Stimulated activated effector memory CD8-positive, alpha-beta T cell treated with anti-CD3 and anti-CD28 coated beads, Interleukin-12 subunit alpha, Interleukin-12 subunit beta, amount 100 ng/mL, for 72 hours (primary cell): ENCODE measurements around the gene NR3C1.
"Not testable (repeated sequence)": the region's sequence is repeated elsewhere in the genome, so short reads cannot be mapped to it uniquely, and the experiment has no call there.

ENCODE experiments used
- ATAC-seq: fragments of 150-1000 bp; cut with Tn5 transposase; 2 replicates; pipeline ENCODE4 v1.10.0; 2021
- DNase-seq, 2 donors: peaks; one replicate each; pipeline ENCODE4 v3.0.0; 2021 to 2022; ENCODE audit warnings: low spot score in 2 of 2
- H3K27ac Mint-ChIP-seq: one replicate; pipeline ENCODE4 v1.8.0; 2022; ENCODE audit warnings: mild to moderate bottlenecking, mixed read lengths
- H3K36me3 Mint-ChIP-seq: one replicate; pipeline ENCODE4 v1.8.0; 2022; ENCODE audit warnings: mild to moderate bottlenecking, mixed read lengths
- H3K4me1 Mint-ChIP-seq: one replicate; pipeline ENCODE4 v1.8.0; 2022; ENCODE audit warnings: mixed read lengths
- H3K4me3 Mint-ChIP-seq: one replicate; pipeline ENCODE4 v1.8.0; 2022; ENCODE audit warnings: mild to moderate bottlenecking, mixed read lengths
- H3K9me3 Mint-ChIP-seq: one replicate; pipeline ENCODE4 v1.8.0; 2022; ENCODE audit warnings: mixed read lengths

NR3C1 gene

GRCh38 chr5:143322931-143323630, 80.4 kb downstream of the NR3C1 start:
- Mint-ChIP-seq H3K4me1 (peaks cover 58% of the 10 kb centered on the region), H3K27ac (peak overlapping the region; percentile 43)
- not testable (repeated sequence) for H3K9me3 Mint-ChIP-seq, ATAC-seq, DNase-seq, H3K4me3 Mint-ChIP-seq, H3K36me3 Mint-ChIP-seq

GRCh38 chr5:143322176-143322575, 81.3 kb downstream of the NR3C1 start:
- no peak for ATAC-seq
- Mint-ChIP-seq H3K4me3 (no peak overlapping the region), H3K9me3 (no peaks in the 10 kb centered on the region), H3K36me3 (peaks cover 6% of the 10 kb centered on the region), H3K4me1 (peaks cover 55% of the 10 kb centered on the region), H3K27ac (no peak overlapping the region)
- no peak for DNase-seq

- Mint-ChIP-seq H3K36me3 (peaks cover 6% of the 10 kb centered on the region), H3K4me1 (peaks cover 45% of the 10 kb centered on the region), H3K4me3 (no peak overlapping the region), H3K9me3 (no peaks in the 10 kb centered on the region), H3K27ac (no peak overlapping the region)
- DNase-seq: no peak
- no peak for ATAC-seq
Observed at GRCh38 chr5:143319437-143320227, 83.9 kb downstream of the NR3C1 start.

DNA sequence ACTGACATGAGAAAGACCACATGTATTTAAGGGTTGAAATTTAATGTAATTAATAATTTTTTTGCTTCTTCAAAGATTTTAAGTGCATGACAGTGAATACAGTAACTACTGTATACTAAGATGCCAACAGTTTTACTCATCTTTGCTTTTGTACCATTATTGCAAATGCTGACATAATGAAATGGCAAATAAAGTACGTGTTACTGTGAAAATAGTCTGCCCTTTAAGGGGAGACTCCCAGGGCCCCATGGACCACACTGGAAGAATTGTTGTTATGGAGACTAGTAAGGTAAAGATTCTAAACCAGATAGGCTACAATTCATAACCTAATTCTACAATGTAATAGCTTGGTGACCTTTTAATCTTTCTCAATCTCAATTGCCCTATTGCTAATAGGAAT, 84.7 kb downstream of the NR3C1 start:
- ATAC-seq: no peak
- peaks cover 41% of the 10 kb centered on the region for H3K4me1 Mint-ChIP-seq

DNA sequence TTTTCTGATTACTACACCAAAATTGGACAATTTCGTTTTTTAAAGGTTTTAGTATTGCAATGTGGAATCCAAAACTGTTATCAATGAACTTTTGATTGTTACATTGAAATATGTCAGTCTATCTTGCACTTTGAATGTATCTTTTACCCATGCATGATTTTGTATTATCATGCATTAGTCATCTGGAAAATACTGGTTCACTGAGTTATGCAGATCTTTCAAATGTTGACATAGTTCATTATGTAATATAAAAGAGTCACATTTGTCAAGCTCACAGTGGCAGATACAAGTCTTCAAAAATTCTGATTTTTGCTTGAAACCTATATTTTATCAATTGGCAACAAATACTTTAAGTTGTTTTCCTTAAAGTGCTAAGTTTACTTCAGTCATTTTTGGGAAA, 85.2 kb downstream of the NR3C1 start:
- H3K36me3 Mint-ChIP-seq: peaks cover 11% of the 10 kb centered on the region
- no peak overlapping the region for H3K27ac Mint-ChIP-seq
- no peak overlapping the region for H3K4me3 Mint-ChIP-seq
- no peaks in the 10 kb centered on the region for H3K9me3 Mint-ChIP-seq
- H3K4me1 Mint-ChIP-seq: peaks cover 41% of the 10 kb centered on the region
- DNase-seq (no peak), ATAC-seq (peak; percentile 34)

More for the DNA sequence above, 84.7 kb downstream of the NR3C1 start:
- no peak for DNase-seq
- H3K36me3 Mint-ChIP-seq: peaks cover 6% of the 10 kb centered on the region
- no peak overlapping the region for H3K4me3 Mint-ChIP-seq
- H3K9me3 Mint-ChIP-seq: no peaks in the 10 kb centered on the region
- H3K27ac Mint-ChIP-seq: no peak overlapping the region

- Mint-ChIP-seq H3K36me3 (peaks cover 23% of the 10 kb centered on the region), H3K4me1 (peaks cover 44% of the 10 kb centered on the region), H3K27ac (no peak overlapping the region), H3K9me3 (no peaks in the 10 kb centered on the region), H3K4me3 (no peak overlapping the region)
- DNase-seq (no peak), ATAC-seq (no peak)
Observed at GRCh38 chr5:143316844-143317631, 86.4 kb downstream of the NR3C1 start.

GRCh38 chr5:143316337-143316736, 87.1 kb downstream of the NR3C1 start:
- Mint-ChIP-seq H3K4me1 (peaks cover 47% of the 10 kb centered on the region), H3K4me3 (no peak overlapping the region), H3K27ac (no peak overlapping the region), H3K9me3 (no peaks in the 10 kb centered on the region), H3K36me3 (peaks cover 30% of the 10 kb centered on the region)
- ATAC-seq: no peak
- DNase-seq: no peak

- Mint-ChIP-seq H3K4me3 (no peak overlapping the region), H3K4me1 (peaks cover 45% of the 10 kb centered on the region), H3K27ac (no peak overlapping the region), H3K36me3 (peaks cover 34% of the 10 kb centered on the region), H3K9me3 (no peaks in the 10 kb centered on the region)
- ATAC-seq (no peak), DNase-seq (no peak)
Observed at GRCh38 chr5:143315929-143316328, 87.6 kb downstream of the NR3C1 start.

DNA sequence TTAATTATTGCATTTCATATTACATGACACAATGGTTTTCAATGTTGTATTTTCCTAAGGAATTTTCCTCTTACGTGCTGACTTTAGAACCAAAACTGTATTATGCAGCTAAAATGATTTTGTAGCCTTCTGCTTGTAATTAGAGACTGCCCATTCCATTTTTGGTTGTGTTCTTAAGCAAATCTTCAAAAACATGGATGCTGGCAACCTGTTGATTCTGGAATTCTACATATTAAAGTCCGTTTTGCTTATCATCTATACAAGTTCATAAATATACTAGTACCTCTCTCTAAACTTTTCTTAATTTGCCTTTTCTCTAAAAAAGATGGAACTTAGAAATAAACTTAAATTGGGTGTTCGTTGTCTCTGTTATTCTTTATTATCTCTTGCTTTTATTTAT, 88.3 kb downstream of the NR3C1 start:
- DNase-seq (no peak), ATAC-seq (no peak)
- Mint-ChIP-seq H3K9me3 (no peaks in the 10 kb centered on the region), H3K4me3 (no peak overlapping the region), H3K36me3 (peaks cover 41% of the 10 kb centered on the region), H3K4me1 (peaks cover 40% of the 10 kb centered on the region), H3K27ac (no peak overlapping the region)

DNA sequence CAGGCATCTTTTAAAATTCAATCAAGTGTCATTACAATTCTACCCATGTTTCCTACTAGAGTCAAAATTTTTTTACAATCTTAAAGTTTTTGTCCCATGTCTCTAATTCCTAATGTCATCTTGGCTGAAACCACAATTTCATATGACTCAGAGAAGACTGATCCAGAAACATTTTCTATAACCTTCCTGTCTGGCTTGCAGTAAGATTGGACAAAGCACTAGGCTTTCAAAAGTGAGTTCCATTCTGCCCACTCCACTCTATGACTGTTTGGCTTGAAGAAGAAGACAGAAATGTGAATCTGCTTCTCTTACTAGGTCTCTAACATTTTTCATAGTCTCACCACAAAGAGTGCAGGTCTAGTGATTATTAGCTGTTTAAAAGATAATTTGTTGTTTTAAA, 88.8 kb downstream of the NR3C1 start:
- no peak for DNase-seq
- Mint-ChIP-seq H3K27ac (no peak overlapping the region), H3K4me3 (no peak overlapping the region), H3K9me3 (no peaks in the 10 kb centered on the region), H3K36me3 (peaks cover 47% of the 10 kb centered on the region), H3K4me1 (peaks cover 37% of the 10 kb centered on the region)
- ATAC-seq: no peak

DNA sequence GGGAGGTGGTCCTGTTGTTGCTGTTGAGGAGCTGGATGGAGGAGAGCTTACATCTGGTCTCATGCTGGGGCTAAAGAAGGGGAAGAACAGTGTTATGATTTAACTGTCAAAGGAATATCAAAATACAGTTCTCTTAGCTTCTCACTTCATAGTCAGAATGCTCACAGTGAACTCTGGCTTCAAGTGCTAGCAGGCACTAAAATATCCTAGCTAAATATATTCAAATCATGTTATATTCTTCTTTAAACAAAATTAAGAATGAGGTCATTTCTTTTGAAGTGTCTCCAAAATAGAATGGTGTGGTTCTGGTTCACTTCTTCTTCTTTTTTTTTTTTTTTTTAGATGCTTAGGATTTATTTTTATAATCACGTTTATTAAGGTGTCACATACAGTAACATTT, 89.4 kb downstream of the NR3C1 start:
- no peak overlapping the region for H3K4me3 Mint-ChIP-seq
- no peak for DNase-seq
- H3K36me3 Mint-ChIP-seq: peaks cover 52% of the 10 kb centered on the region
- ATAC-seq: no peak
- H3K4me1 Mint-ChIP-seq: peaks cover 37% of the 10 kb centered on the region
- H3K9me3 Mint-ChIP-seq: no peaks in the 10 kb centered on the region
- peak overlapping the region; percentile 51 for H3K27ac Mint-ChIP-seq

DNA sequence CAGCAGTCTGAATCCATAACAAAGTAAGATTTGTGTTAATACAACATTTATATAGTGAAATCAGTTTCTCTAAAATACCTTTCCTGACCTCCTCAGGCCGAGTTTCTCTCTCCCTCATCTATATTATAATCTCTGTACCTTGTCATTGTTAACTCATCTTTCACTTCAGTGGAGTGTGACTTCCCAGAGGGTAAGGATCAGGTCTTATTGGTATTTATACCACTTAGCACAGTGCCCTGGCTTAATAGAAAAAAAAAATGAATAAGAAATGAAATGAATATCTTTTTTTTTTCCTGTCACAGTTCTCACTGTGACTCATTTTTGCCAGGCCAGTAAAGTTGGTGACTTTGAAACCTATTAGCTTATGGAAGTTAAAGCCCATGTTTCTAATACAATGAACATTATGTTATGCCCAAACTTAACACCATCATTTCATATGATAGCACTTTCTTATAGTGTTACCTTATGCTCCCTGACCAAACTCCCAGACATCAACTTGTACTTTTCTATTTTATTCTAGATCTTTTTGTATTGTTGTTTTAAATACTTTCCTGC, 90.1 kb downstream of the NR3C1 start:
- Mint-ChIP-seq H3K4me1 (peaks cover 36% of the 10 kb centered on the region), H3K9me3 (no peaks in the 10 kb centered on the region), H3K4me3 (no peak overlapping the region), H3K36me3 (peaks cover 60% of the 10 kb centered on the region), H3K27ac (peak overlapping the region; percentile 51)
- ATAC-seq (peak; percentile 65), DNase-seq (no peak)

- no peak for DNase-seq
- peak overlapping the region; percentile 51 for H3K27ac Mint-ChIP-seq
- H3K36me3 Mint-ChIP-seq: peaks cover 65% of the 10 kb centered on the region
- peaks cover 32% of the 10 kb centered on the region for H3K4me1 Mint-ChIP-seq
- H3K9me3 Mint-ChIP-seq: no peaks in the 10 kb centered on the region
- ATAC-seq: no peak
- no peak overlapping the region for H3K4me3 Mint-ChIP-seq
Observed at GRCh38 chr5:143312822-143313221, 90.7 kb downstream of the NR3C1 start.

DNA sequence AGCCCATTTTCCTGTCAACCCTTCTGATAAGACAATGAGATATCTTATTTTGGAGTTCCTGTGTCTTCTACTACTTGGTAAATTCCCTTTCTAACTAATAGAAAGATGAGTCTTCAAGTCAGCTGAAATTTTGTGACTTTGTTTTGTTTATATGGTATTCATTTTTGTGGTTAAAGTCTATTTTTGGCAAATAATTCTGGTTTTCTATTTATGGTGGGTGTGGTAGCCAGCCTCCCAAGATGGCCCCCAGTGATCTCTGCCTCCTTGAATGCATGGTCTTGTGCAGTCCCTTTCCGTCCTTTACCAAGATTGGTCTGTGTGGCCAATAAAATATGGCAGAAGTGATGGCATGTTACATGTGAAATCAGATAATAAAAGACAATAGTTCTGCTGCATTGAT, 91.5 kb downstream of the NR3C1 start:
- Mint-ChIP-seq H3K4me1 (peaks cover 27% of the 10 kb centered on the region), H3K27ac (peak overlapping the region; percentile 8), H3K4me3 (no peak overlapping the region), H3K9me3 (no peaks in the 10 kb centered on the region), H3K36me3 (peaks cover 74% of the 10 kb centered on the region)
- ATAC-seq (no peak), DNase-seq (no peak)

DNA sequence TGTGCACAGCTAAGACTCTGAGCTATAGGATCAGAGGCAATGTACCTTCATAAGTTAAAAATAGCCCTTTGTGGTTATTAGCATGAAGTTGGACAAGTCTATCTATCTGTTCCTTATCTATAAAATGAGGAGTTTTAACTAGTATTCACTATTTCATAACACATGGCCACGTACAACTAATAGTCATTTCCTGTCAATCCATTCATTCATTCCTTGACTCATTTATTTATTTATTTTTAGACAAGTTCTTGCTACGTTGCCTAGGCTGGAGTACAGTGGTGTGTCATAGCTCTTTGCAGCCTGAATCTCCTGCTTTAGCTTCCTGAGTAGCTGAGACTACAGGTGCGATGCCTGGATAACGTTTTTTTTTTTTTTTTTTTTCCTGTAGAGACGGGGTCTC, 92.1 kb downstream of the NR3C1 start:
- Mint-ChIP-seq H3K4me1 (peaks cover 27% of the 10 kb centered on the region), H3K4me3 (no peak overlapping the region), H3K36me3 (peaks cover 76% of the 10 kb centered on the region), H3K27ac (peak overlapping the region; percentile 8), H3K9me3 (no peaks in the 10 kb centered on the region)
- no peak for DNase-seq
- ATAC-seq: peak; percentile 76
